Cortex of kidney (tissue), 1 donor: ENCODE results near the gene KAT6B.

Source experiments
- DNase-seq: peaks from one replicate; lab custom pipeline; 2025; lab: John Stamatoyannopoulos, UW

The KAT6B gene

GRCh38 chr10:75015442-75015841 lies 189.0 kb downstream of the KAT6B start:
- no peak for DNase-seq

GRCh38 chr10:75016325-75016724 lies 189.9 kb downstream of the KAT6B start:
- no peak for DNase-seq

- no peak for DNase-seq
Observed at GRCh38 chr10:75018251-75018650, 191.9 kb downstream of the KAT6B start.

- no peak for DNase-seq
Observed at GRCh38 chr10:75018686-75019307, 192.4 kb downstream of the KAT6B start.

- no peak for DNase-seq
Observed at GRCh38 chr10:75019370-75019769, 193.0 kb downstream of the KAT6B start.

- no peak for DNase-seq
Observed at GRCh38 chr10:75020168-75020567, 193.8 kb downstream of the KAT6B start.

GRCh38 chr10:75021379-75022249 lies 195.2 kb downstream of the KAT6B start:
- no peak for DNase-seq

GRCh38 chr10:75023074-75023473 lies 196.7 kb downstream of the KAT6B start:
- no peak for DNase-seq

- DNase-seq = no peak
Observed at GRCh38 chr10:75024971-75025523, 198.6 kb downstream of the KAT6B start.

- no peak for DNase-seq
Observed at GRCh38 chr10:75028049-75028448, 201.6 kb downstream of the KAT6B start.

GRCh38 chr10:75028748-75029147 lies 202.3 kb downstream of the KAT6B start:
- DNase-seq = no peak

GRCh38 chr10:75029420-75029819 lies 203.0 kb downstream of the KAT6B start:
- DNase-seq = no peak

GRCh38 chr10:75029857-75030256 lies 203.5 kb downstream of the KAT6B start:
- DNase-seq = no peak

- DNase-seq = no peak
Observed at GRCh38 chr10:75030371-75030770, 204.0 kb downstream of the KAT6B start.

GRCh38 chr10:75032119-75032518 lies 205.7 kb downstream of the KAT6B start:
- no peak for DNase-seq

- DNase-seq = no peak
Observed at GRCh38 chr10:75032813-75033212, 206.4 kb downstream of the KAT6B start.

- no peak for DNase-seq
Observed at GRCh38 chr10:75033399-75034130, 207.2 kb downstream of the KAT6B start.

GRCh38 chr10:75034131-75034512 lies 207.7 kb downstream of the KAT6B start:
- no peak for DNase-seq

GRCh38 chr10:75034714-75035258 lies 208.4 kb downstream of the KAT6B start:
- no peak for DNase-seq

- no peak for DNase-seq
Observed at GRCh38 chr10:75035975-75036708, 209.7 kb downstream of the KAT6B start.
